PFSK-1 (cell line): Measurements from ENCODE around the gene R3HDM1.

Source experiments
- FOXP2 ChIP-seq: optimal IDR thresholded peaks from 2 replicates; pipeline ENCODE3; 2011; ENCODE audit warnings: borderline replicate concordance, control low read depth, inconsistent platforms; ENCODE audit not compliant: insufficient read depth; ENCODE audit errors: extremely low read length, extremely low read depth
- POLR2AphosphoS5 ChIP-seq: IDR thresholded peaks from 2 replicates; pipeline ENCODE4 v1.6.1; 2012; ENCODE audit warnings: low read depth, mild to moderate bottlenecking, control low read depth, low read length, moderate library complexity
- REST ChIP-seq, 2 experiments: IDR thresholded peaks; 2 replicates each; pipeline versions ENCODE4 v1.6.1 to v1.8.0; 2011 to 2012; ENCODE audit warnings: low read depth in 2 of 2, low read length in 2 of 2, control low read depth in 1 of 2, inconsistent platforms in 1 of 2, mild to moderate bottlenecking in 1 of 2, moderate library complexity in 1 of 2; ENCODE audit not compliant: insufficient read depth in 1 of 2
- SIN3A ChIP-seq: IDR thresholded peaks from 2 replicates; pipeline ENCODE4 v1.6.1; 2012; ENCODE audit warnings: mild to moderate bottlenecking, low read length, moderate library complexity, borderline replicate concordance; ENCODE audit not compliant: insufficient read depth
- TAF1 ChIP-seq: IDR thresholded peaks from 2 replicates; pipeline ENCODE4 v1.6.1; 2012; ENCODE audit warnings: low read length, control low read depth, borderline replicate concordance; ENCODE audit not compliant: insufficient read depth

R3HDM1 gene

GRCh38 chr2:135504811-135505210 lies 26.5 kb upstream of the R3HDM1 start:
- no peak for TF ChIP-seq POLR2AphosphoS5
- TF ChIP-seq SIN3A = no peak
- TF ChIP-seq REST (IDR thresholded peaks at IDR 0.05; ENCODE audit: insufficient read depth in 1 of 2, low read depth in 2 of 2, low read length in 2 of 2) = no peak
- TF ChIP-seq FOXP2 = no peak
- no peak for TF ChIP-seq TAF1

- no peak for TF ChIP-seq TAF1
- TF ChIP-seq FOXP2 = no peak
- TF ChIP-seq REST (IDR thresholded peaks at IDR 0.05; ENCODE audit: insufficient read depth in 1 of 2, low read depth in 2 of 2, low read length in 2 of 2) = no peak
- TF ChIP-seq POLR2AphosphoS5 = no peak
- TF ChIP-seq SIN3A = no peak
Observed at GRCh38 chr2:135510577-135510976, 20.7 kb upstream of the R3HDM1 start.

DNA sequence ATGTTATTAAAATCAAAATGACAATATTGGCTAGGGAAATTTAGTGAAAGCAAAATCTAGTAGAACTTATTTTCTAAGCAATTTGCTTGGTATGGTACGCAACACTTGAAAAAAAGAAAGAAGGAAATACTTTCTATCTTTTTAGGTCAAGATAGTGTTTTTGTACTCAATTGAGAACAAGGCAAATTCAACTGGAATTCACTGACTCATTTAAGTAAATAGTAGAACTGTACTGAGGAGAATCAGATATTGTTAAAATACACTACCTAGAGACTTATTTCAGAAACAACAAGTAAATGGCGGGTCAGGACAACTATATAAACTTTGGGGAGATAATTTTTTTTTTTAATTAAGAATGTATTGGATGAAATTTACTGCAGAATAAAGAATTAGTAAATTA lies 19.2 kb upstream of the R3HDM1 start:
- TF ChIP-seq SIN3A (no peak), FOXP2 (no peak), POLR2AphosphoS5 (no peak), REST (IDR thresholded peaks at IDR 0.05; ENCODE audit: insufficient read depth in 1 of 2, low read depth in 2 of 2, low read length in 2 of 2) (no peak), TAF1 (no peak)

DNA sequence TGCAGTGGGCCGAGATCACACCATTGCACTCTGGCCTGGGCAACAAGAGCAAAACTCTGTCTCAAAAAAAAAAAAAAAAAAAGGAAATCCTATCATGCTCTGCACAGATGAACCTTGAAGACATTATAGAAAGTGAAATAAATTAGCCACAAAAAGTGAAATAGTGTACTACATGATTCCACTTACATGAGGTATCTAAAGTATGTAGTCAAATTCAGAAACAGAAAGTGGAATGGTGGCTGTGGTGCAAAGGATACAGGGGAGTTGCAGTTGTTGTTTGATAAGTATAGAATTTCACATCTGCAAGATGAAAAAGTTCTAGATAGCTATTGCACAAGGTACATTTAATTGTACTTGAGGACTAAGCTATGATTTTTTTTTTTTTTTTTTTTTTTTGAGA lies 5.5 kb upstream of the R3HDM1 start:
- TF ChIP-seq POLR2AphosphoS5 = no peak
- no peak for TF ChIP-seq SIN3A
- no peak for TF ChIP-seq TAF1
- no peak for TF ChIP-seq FOXP2
- no peak for TF ChIP-seq REST (IDR thresholded peaks at IDR 0.05; ENCODE audit: insufficient read depth in 1 of 2, low read depth in 2 of 2, low read length in 2 of 2)

GRCh38 chr2:135528006-135528405 lies 3.3 kb upstream of the R3HDM1 start:
- TF ChIP-seq POLR2AphosphoS5 (no peak), TAF1 (no peak), FOXP2 (no peak), SIN3A (no peak)
